AG08395 (cell line): ENCODE measurements around the gene TSPAN19.
"Not testable (repeated sequence)": the region's sequence is repeated elsewhere in the genome, so short reads cannot be mapped to it uniquely, and the experiment has no call there.

Source experiments
- DNase-seq: peaks from one replicate; pipeline ENCODE4 v3.0.0; 2012; ENCODE audit warnings: mixed read lengths, low spot score

TSPAN19 gene

GRCh38 chr12:85036234-85036707, at the start of gene TSPAN19, which contains the start of gene LRRIQ1:
TSPAN19 (minus strand) TSS chr12:85036277; CDS start chr12:85029946, 6,331 bp downstream.
LRRIQ1 (plus strand) TSS chr12:85036351; CDS start chr12:85038177, 1,826 bp downstream.
- peak; percentile 87 for DNase-seq

DNA sequence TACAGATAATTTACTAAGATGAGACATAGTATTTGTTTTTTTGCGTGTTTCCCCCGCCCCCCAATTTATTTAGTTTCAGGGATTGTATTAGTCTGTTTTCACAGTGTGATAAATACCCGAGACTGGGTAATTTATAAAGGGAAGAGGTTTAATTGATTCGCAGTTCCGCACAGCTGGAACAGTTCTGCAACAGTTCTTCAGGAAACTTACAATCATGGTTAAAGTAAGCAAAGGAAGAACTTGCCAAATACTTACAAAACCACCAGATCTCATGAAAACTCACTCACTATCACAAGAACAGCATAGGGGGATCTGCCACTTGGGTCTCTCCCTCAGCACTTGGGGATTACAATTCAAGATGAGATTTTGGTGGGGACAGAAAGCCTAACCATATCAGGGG, 49.0 kb upstream of the TSPAN19 start:
- DNase-seq, result no peak

DNA sequence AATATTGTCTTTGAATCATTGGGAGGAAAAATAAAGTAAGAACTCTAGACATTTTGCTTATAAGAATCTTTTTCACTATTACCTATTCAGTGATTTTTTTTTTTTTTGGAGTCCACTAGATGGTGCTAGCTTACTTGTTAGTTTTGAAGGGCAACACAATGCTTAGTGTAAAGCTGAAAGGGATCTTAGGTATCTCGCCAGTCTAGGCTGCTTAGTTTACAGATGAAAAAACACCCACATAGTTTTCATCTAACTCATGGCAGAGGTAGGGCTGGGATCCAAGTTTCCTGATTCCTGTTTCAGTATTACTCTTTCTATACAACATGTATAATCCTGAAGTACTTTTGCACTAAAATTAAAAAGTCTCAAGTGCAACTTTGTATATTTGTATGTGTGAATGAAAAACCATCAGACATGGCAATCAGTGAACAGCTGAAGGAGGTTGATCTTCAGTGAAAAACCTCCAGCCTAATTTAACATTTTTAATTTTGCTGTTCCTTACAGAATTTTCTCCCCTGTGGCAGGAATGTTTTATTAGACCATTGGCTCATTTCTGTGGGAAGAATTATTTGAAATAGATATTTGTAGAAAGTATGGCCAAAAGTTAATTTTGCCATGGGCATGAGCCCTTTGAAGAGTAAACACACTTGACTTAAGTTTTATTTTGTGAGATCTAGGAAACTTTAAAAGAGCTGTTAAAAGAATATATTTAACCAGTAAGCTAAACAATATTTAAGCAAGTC, 40.8 kb upstream of the TSPAN19 start:
- peak; percentile 75 for DNase-seq

GRCh38 chr12:85072826-85073225, 36.7 kb upstream of the TSPAN19 start:
- no peak for DNase-seq

DNA sequence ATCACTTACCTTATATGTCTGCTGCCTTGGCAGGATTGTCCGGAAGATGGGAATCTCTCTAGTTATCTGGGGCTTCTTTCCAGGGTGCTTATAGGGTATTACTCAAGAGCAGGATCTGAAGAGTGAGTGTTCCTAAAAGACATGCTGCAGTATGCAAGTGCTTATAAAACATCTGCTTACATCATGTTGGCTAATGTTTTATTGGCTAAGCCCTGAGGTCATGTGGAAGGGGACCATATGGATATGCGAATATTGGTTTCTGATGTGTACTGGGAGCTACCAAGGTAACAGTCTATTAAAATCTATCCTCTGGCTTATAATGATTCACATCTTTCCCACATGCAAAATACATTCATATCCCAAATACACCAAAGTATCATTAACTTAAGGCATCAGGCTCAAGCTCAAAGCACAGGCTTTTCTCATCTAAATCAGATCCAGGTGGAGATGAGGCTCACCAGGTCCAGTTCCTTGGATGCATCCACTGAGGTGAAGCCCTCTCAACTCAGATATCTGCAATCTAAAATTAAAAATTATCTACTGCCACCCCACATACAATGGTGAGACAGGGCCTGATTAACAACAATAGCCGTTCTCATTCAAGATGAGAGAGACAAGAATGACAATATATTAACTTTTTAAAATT, 29.9 kb upstream of the TSPAN19 start:
- DNase-seq, result no peak

DNA sequence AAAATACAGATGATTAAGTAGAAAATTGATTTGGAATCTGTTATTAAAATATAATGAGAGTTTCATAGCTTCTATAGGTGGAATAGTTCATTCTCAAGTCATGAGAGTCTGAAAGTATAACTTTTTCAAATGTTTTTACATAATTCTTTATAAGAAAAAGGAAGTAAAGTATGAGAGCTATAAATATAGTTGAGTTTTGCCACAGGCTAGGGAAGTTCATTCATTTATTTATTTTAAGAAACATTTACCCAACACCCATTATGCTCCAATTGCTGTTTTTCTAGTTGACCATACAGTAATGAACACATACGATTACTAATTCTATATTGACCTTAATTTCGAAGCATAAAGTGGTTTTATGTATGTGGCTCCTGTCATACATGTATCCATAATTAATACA, 24.8 kb upstream of the TSPAN19 start:
- no peak for DNase-seq

- no peak for DNase-seq
Observed at GRCh38 chr12:85059594-85059993, 23.5 kb upstream of the TSPAN19 start.

DNA sequence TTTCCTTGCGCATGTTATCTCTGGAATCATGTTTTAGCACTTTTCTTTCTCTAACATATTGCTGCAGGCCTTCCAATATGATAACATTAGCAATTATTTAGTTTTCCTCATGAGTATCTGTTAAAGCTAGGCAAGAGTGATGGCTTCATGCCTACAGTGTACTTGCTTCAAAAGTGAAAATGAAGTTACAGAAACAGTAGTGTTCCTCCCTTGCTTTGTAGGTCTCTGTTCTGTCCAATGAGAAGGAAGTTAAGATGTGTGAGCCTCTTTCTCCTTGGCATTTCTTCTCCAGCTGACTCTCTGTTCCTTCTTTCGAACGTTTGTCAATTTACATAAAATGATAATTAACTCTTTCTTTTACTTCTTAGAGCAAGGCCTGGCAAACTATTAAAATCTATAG, 22.3 kb upstream of the TSPAN19 start:
- no peak for DNase-seq

- DNase-seq, result peak; percentile 29
Observed at GRCh38 chr12:85057370-85057963, 21.4 kb upstream of the TSPAN19 start.

GRCh38 chr12:85043829-85044228, 7.8 kb upstream of the TSPAN19 start:
- no peak for DNase-seq

GRCh38 chr12:85041395-85041794, 5.3 kb upstream of the TSPAN19 start:
- no peak for DNase-seq

DNA sequence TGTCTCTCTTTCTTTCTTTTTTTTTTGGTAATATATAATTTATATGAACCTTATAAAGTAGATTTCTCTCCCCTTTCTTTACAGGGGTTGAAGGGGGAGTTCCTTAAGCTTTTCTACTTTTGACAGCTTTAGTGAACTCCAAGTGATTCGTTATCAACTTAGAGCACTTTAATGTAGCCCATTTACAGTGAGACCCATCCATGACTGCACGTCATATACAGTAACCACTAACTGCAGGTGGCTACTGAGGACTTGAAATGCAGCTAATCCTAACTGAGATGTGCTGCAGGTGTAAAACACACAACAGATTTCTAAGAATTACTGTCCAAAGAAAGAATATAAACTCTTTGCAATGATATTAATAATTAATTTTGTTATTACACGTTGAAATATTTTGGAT, 656 bp upstream of the TSPAN19 start:
- DNase-seq, result peak; percentile 1

GRCh38 chr12:85029456-85029855, 6.6 kb downstream of the TSPAN19 start:
- DNase-seq, result peak; percentile 45

- DNase-seq, result no peak
Observed at GRCh38 chr12:85018098-85018497, 18.0 kb downstream of the TSPAN19 start.

GRCh38 chr12:85017618-85018017, 18.5 kb downstream of the TSPAN19 start:
- DNase-seq, result no peak

DNA sequence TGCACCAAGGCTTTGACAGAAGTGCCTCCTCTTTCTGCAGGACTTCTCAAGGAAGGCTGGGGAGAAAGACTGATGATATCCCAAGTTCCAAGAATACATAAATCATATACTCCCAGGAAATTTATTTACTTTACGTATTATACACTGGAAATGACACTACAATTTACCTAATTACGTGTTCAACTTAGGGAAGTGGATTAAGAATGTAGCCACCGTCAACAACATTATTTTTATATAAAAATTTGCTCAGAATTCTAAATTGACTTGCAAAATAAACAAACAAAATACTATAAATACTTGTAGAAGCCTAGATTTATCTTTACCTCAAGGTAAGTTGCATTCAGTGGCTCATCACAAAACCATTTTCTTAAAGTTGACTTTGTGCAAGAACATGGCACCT, 18.9 kb downstream of the TSPAN19 start:
- no peak for DNase-seq

DNA sequence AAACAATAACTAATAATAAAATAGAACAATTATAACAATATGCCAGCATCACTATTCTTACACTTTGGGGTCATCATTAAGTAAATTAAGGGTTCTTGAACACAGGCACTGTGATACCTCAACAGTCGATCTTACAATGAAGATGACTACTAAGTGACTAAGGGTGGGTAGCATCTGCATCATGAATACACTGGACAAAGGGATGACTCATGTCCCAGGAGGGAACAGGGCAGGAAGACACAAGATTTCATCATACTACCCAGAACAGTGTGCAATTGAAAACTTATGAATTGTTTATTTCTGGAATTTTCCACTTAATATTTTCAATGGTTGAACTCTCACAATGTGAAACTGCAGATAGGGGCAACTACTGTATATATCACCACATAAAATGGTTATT, 19.7 kb downstream of the TSPAN19 start:
- DNase-seq, result peak; percentile 88

GRCh38 chr12:85007836-85008235, 28.2 kb downstream of the TSPAN19 start:
- no peak for DNase-seq

DNA sequence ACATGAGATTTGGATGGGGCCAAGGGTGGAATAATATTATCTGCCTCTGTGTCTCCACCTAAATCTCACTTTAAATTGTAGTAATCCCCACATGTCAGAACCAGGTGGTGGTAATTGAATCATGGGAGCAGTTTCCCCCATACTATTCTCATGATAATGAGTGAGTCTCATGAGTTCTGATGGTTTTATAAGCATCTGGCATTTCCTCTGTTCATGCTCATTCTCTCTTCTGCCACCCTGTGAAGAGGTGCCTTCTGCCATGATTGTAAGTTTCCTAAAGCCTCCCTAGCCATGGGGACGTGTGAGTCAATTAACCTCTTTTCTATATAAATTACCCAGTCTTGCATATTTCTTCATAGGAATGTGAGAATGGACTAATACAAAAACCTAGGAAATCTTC, 29.9 kb downstream of the TSPAN19 start:
- DNase-seq, result no peak

DNA sequence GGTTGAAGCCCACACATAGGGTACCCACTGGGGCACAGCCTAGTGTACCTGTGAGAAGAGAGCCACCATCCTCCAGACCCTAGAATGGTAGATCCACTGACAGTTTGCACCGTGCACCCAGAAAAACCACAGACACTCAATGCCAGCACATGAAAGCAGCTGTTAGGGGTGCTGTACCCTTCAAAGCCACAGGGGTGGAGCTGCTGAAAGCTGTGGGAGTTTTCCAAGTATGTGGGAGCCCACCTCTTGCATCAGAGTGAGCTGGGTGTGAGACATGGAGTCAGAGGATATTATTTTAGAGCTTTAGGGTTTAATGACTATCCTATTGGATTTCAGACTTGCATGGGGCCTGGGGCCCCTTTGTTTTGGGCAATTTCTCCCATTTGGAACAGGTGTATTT, 30.5 kb downstream of the TSPAN19 start:
- no peak for DNase-seq

- DNase-seq, result not testable (repeated sequence)
Observed at GRCh38 chr12:85005047-85005446, 31.0 kb downstream of the TSPAN19 start.

- DNase-seq, result no peak
Observed at GRCh38 chr12:85004204-85004603, 31.9 kb downstream of the TSPAN19 start.

DNA sequence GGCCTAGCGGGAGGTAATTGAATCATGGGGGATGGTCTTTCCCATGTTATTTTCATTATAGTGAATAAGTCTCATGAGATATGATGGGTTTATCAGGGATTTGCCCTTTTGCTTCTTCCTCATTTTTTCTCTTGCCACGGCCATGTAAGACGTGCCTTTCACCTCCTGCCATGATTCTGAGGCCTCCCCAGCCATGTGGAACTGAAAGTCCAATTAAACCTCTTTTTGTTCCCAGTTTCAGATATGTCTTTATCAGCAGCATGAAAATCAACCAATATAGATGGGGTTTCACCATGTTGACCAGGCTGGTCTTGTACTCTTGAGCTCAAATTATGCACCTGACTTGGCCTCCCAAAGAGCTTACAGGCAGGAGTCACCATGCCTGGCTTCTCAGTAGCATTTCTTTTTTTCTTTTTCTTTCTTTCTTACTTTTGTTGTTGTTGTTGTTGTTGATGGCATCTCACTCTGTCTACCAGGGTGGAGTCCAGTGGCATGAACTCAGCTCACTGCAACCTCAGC, 33.2 kb downstream of the TSPAN19 start:
- no peak for DNase-seq
